Stimulated activated CD8-positive, alpha-beta memory T cell treated with anti-CD3 and anti-CD28 coated beads, Interleukin-4, amount 100 ng/mL, for 1 hour (primary cell): Measurements from ENCODE around the gene RBM33.
"Not testable (repeated sequence)": the region's sequence is repeated elsewhere in the genome, so short reads cannot be mapped to it uniquely, and the experiment has no call there.

Experiments
- DNase-seq, 2 donors: peaks; one replicate each; pipeline ENCODE4 v3.0.0-alpha.2; 2020; ENCODE audit warnings: low read depth in 2 of 2, low spot score in 1 of 2

RBM33 gene

DNA sequence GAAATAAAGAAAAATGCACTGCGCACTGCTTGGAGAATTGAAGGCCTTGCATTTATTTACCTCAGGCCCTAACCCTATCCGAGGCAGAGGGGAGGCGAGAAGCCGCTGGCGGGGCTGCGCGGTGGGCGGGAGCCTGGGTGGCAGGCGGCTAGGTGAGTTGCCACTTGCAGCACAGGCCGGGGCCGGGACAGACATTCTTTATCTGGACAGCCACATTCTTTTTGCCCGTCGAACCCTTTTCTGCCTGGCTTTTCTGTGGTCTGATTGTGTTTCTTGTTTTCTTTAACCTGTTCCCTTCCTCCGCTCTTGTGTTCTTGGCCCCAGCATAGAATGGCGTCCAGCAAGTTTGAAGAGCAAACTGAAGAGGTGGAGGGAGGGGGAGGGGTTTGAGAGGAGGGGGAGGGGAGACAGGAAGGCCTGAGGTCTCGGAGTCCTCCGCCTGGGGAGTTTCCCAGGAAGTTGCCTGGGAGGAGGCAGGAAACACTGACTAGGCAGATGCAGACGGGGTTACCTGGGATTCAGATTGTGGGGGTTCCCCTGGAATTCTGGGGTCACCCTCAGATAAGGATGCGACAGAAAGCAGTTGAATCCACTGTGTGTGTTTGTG lies 162.7 kb downstream of the RBM33 start:
- DNase-seq: no peak

DNA sequence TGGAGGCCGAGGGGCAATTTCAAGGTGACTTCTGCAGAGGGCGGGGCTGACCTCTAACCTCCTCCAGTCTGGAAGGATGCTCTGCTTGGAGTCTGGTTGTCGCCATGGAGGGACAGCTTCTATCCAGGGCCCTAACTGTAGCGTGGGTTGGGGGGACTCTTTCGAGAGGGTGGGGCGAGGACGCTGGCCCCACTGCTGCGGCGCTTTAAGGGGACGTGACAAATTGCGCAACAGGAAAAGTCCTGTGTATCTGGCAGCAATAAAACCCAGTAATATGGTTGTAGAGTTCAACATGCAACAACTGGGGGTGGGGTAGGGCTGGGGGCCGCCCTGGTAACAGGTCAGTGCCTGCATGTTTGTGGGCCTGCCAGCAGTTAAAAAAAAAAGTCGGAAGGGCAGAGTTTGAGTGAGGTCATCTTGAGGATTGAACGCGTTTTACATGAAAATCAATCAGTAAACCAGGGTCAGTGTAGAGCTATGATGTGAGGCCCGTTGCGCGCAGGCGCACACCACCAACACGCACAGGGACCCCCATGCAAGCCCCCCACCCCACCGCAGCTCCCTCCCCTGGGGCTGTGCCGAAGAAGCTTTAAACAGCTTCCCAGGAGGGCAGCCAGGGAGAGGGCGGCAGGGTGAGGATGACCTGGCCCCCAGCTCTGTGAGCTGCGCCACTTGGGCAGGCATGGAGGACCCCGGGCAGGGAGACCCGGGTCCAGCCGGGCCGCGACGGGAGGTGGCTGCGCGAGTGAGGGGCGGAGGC lies 163.5 kb downstream of the RBM33 start:
- DNase-seq: no peak

DNA sequence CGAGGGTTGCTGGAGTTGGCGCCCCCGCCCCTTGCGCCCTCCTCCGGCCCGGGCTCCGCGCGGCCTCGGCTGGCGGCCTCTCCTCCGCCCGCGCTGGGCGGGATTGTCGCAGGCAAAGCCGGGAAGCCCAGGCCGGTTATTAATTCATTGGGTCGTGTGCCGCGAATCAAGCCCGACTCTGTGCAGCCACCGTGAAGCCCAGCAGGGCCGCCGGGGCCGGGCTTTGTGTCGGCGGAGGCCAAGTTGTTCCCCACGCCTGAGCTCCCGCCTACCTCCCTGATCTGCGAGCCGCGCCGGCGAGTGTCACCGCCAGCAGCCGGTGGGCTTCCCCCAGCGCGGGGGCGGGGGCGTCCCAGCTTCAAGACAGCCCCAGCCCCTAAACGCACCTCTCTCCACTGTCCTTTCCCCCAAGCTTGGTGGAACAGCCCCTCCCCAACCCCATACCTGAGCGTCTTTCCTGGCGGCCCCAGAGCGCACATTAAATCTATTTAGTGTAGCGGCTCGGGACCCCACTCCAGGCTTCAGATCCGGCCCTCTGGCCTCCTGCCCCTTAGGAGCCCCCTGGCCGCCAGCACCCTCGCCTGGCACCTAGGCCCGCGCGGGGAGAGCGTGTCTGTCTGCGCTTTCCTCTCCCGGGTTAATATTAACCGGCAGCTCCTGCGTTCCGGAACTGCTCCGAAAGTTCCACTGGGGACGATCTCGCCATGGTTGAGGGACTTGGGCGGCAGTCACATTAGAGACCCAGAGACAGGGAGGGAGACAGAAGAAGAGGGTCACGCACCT lies 164.3 kb downstream of the RBM33 start:
- DNase-seq: no peak

DNA sequence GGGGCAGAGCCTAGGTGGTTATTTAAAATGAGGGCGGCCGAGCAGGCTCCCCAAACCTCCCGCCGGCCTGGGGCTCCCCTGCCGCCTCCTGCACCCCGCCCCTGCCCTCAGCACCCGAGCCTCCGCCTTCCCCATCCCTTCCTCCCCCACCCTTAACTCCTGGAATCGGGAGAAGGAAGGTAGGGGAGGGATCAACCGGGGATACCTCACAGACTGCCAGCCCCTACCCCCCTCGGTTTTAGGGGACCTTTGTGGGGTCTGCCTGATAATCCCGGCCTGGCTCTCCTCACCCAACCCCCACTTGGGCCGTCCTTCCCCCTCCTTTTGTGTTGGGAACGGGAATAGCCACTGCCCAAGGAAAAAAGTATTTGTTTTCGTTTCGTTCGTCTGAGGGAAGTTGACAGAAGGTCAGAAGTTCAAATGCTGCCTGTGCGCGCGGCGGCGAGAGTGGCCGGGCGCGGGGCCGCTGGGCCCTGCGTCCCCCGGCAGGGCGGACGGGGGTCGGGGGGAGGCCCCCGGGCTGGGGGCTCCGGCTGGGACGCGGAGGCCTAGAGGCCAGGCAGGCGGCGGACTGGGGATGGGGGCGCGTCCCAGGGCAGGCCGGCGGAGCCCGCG lies 165.0 kb downstream of the RBM33 start:
- no peak for DNase-seq

DNA sequence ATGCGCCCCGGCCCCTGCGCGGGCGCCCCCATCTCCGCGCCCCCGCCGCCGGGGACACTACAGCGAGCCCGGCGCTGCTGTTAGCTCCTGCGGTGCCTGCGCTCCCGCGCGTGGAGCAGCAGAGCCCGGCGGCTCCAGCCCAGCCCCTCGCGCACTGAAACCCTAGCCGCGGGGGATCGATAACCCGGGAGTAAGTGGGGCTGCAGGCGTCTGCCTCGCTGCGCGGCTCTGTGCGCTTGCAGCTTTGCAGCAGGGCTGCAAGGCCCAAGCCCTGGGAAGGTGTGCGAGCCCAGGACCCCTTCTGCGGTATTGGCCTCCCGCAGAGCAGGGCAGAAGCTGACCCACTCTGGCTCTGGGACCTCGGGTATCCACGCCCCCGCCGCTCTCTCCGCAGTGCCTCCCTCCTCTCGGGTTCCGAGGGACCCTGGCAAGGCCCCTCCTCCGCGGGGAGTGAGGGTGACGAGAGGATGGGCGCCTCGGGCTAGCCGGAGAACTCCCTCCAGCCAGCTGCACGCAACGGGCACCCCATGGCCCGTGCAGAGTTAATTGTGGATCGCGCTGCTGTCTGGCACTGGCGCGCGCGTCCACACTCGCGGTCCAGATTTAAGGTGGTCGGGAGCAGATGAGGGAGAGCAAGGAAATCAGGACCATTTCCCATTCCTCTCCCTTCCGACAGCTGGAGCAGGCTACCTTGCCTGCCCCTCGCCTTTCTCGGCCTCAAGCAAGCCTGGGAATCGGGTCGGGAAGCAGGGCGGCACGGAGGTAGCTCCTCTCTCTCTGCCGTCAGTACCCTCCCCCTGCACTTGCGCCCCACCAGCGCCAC lies 165.7 kb downstream of the RBM33 start:
- DNase-seq: no peak

DNA sequence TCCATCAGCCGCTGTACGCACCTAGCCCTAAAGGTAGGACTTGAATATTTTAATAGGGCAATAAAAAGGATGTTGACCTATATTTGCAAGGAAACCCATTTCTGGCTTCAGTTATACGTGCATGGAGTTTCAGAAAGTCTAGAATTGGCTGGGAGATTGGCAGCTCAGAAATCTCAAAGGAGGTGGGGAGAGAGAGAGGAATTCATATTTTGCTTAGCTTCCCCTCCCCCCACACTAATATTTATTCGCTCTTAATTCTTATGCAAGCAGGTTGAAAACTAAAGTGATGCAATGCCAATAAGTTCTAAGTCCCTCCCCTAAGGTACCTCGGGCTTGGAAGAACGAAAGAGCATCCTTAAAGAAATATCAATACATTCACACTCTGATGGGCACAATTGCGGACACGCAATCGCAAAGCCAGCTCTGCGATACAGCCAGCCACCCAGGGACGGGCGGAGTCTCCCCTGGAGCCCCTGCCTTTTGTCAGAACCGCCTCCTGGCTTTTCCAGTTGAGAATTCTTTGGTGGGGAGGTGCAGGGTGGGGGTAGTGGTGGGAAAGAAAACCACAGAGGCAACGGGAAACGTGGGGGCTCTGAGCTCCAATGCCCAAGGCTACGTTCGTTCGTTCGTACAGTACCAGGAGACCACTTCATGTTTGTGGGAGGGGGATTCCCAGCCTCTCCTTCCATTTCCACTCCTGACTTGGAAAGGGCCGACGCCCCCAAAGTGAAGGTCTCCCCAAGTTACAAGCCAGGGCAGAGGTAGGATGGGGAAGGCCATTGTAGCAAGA lies 166.5 kb downstream of the RBM33 start:
- no peak for DNase-seq

DNA sequence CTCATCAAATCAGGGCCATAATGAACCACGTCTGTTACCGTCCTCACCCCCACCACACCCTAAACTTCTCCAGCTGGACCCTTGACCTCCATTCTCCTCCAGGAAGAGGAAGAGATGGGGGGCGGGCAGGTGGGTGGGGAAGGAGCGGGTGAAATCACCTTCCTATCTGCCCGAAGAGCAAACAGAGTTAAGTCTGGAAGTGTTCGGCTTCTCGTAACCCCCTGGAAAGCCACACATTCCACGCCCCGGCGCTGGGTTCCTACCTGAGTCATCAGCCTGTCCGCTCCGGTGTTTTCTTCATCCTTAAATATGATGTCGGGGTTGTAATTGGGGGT lies 167.1 kb downstream of the RBM33 start:
- no peak for DNase-seq

DNA sequence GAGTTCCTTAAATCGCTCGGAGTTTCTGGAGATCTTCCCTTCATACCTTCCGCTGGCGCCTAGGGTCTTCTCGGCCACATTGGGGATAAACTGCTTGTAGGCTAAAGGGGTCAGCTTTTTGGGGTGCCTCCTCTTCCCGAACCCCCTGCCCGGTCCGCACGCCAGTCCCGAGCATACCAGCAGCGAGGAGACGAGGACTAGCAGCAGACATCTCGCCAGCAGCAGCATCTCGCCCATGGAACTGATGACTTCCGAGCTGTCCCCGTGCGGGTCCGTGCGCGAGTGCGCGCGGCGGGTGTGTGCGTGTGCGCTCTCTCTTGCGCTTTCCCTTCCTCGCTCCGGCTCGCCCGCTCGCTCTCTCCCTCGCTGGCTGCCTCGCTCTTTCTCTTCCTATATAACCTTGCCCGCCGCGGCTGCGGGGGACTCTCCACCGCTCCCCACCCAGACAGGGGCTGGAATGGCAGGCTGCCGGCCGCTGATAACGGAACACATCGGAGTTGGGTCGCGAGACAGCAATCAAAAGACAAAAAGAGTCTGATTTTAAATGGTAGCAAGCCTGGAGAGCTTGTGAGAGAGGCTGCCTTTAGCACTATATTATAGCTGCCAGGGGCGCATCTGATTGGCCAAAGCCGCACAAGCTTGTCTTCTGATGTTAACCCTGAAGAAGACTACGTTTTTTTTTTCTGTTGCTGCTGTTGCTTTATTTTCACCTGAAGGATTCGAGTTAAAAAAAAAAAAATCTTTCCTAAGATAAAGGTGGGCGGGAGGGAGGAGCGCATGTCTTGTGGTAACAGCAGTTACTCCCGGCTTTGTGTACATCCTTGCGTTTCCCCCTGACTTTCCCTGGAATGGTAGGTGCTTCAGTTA lies 167.7 kb downstream of the RBM33 start, which contains the start of gene SHH:
SHH (minus strand) TSS at position 569 of the 867 bp plus-strand sequence; CDS start at position 228, 341 bp downstream.
- no peak for DNase-seq

DNA sequence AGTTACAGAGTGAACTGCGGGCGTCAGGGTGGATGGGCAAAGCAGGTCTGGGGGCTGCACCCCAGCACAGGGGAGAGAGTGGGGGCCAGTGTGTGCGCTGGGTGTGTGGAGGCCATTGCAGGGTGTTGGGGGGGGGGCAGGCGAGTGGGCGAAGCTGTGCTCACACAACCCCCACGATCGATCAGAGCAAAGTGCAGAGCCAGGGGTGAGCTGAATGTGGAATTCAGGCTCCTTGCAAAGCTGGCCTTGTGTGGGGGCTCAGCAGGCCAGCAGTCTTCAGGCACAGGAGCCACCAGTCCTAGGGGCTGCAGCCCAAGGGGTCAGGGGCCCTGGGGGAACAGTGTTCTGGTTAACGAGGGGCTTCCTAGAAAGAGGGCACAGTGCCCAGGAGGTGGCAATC lies 168.7 kb downstream of the RBM33 start:
- no peak for DNase-seq

DNA sequence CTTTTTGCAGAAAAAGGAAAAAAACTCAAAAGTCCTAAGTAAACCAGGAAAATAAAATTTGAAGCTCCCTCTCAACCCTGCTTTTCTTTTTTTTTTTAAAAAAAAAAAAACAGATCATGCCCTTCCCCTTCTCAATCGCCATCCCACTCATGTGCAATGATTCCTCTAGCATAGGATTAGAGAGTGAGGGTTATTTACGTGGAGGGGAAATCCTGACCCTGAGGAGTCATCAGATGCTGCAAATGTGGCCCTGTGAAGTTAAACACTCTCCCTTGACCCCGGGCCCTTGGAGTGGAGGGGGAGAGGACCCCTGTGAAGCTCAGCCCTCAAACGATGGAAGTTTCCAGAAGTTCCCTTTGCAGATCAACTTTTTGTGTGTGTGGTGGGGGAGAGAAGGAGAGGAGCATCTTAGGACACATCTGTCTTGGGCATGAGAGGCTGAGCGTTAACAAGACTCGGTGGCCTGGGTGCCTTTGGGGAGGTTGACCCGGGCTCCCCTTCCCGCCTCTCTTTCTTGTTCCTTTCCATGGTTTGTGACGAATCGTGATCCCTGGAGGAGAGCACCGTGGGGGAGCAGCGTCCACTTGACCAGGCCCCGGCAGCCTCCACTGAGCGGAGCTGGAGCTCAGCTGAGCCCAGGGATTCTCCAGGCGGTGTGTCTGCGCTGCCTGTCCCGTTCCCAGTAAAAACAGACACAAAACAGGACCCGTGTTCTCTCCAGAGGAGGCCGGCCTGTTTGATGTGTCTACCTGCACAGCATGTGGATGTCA lies 169.3 kb downstream of the RBM33 start:
- no peak for DNase-seq

DNA sequence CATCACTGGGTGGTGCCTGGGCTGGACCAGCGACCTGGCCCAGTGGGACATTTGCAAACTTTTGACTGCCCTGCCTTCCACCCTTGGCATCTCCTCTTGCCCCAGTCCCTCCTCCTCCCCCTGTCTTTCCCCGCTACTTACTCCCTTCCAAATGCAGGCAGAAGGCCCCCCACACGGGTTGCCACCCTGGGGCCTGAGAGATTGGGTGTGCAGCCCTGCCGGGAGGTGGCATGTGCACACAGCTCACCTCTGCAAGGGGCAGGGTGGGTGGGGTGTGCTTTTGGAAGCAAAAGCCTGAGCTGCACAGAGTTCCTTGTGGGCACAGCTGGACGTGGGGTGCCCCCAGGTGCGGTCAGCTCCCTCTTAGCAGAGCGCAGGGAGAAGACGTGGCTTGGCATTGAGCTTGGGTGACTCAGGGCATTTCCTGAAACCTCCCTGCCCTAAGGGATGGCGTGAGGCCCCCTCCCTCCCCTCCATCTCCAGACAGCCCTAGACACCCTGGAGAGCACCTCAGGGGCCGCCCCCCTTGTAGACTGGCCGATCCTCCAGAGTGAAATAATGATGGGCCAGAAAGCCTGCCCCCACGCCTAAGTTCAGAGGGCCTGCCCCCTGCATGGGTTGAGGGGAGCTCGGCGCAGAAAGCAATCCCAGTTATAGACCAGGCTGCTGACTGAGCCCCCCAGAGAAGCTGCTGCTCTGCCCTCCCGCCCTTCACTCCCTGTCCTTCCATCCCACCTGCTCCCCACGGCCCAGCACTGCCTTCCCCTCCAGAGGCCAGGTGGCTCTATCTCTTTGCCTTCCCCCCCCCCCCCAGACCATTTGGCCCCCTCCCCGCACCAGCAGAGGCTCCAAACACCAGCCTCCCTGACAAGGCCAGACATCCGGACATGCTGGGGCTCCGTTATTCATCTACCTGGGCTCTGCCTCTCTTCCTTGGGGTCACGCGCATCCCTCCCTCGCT lies 170.1 kb downstream of the RBM33 start:
- no peak for DNase-seq

DNA sequence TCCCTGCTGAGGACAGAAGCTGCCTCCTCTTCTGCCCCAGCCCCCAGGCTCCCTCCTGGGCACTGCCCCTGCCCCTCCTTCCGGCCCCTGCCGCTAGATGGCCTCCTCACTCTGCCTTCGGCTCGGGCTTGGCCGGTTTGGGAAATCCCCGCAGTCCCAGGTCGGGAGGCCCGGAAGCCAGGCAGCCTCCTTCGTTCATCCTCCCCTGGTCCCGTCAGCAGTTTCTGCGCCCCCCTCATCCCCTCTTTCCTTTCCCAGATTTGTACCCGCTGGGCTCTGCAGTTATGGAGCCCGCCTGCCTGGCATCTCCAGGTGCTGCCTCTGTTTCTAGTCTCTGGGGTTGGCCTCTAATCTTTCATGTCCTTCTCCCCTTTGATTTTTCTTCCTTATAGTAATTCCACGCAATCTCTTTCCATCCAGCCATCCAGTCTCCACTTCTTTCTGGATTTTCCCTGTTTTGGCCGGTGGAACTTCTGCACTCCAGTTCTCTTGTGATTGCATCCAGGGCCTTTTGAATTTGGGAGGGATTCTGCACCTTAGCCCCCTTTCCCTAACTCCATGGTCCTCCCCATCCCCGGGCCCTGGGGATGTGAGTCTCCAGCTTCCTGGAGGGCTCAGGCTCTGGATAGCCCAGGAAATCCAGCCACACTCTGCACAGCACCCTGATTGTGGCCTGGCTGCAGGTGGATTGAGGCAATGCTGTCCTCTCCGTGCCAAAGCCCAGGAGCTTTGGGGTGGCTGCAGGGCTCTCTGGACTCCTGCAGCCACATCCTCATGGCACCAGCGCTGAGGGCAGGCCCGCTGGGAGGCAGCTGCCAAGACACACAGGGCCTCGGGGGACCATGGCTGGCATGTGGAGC lies 171.1 kb downstream of the RBM33 start:
- DNase-seq: peak in 1 of 2 donors; percentile 32

DNA sequence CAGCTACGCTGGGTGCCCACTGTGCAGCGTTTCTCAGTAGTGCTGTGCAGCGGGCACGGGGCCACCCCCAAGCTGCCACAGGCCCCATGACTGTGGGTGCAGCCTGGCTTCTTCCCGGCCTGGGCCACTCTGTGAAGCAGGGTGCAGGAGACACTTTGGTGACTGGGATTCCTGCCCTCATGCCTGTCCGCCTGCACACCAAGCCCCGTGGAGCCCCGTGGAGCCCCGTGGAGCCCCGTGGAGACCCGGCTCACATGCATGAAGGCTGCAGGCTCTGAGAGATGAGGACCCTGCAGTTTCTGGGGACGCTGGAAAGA lies 171.7 kb downstream of the RBM33 start:
- DNase-seq: no peak

DNA sequence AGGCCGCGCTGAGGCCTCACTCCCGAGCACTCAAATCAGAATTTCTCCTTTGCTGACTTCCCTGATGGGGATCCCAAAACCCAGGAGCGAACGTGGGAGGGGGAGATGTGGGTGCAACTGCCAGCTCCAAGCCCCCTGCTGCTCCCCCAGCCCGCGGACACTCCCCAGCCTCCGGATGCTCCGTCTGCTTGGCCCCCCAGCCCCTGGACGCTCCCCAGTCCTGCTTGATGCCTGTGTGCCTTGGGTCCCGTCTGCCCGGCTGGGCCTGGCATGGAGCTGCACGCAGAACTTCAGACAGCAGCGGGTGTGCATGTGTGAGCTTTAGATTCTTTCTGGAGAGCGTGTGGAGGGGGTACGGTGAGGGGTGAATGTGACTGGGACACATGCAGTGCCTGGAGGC lies 172.5 kb downstream of the RBM33 start:
- no peak for DNase-seq

DNA sequence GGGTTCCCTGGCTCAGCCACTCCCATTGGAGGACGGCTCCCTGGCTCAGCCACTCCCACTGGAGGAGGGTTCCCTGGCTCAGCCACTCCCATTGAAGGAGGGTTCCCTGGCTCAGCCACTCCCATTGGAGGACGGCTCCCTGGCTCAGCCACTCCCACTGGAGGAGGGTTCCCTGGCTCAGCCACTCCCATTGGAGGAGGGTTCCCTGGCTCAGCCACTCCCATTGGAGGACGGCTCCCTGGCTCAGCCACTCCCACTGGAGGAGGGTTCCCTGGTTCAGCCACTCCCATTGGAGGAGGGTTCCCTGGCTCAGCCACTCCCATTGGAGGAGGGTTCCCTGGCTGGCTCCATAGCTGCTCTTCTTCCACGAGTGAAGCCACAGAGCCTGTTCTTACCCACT lies 173.1 kb downstream of the RBM33 start:
- not testable (repeated sequence) for DNase-seq

DNA sequence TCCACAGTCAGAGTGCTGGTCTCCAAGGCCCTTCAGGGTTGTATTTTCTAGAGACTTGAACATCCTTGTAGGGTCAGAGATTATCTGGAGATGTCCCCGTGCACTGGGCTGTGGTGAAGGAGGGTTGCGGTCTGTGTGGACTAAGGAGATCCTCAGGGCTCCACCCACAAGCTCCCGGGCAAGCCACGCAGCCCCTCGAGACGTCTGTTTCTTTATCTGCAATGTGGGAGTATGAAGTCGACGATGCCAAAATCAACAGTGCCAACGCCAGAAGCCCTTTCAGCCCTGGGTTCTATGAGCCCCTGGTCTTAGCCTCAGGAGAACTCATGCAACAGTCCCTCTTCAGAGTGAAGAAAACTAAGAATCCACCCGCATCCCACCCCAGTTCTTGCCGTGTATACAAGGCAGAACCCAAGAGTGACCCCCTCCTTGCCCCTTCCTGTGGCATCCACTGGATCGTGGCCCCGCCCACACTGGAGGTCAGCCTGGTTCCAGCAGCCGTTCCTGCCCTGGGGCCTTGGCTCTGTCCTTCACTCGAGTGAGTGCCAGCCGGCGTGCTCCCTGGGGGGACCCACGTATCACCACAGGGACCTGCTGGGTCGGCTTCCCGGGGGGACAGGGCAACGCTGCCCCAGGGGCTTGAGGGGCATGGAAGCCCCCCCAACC lies 173.8 kb downstream of the RBM33 start:
- no peak for DNase-seq
